ENCODE data around the gene GANAB.

GANAB gene

DNA sequence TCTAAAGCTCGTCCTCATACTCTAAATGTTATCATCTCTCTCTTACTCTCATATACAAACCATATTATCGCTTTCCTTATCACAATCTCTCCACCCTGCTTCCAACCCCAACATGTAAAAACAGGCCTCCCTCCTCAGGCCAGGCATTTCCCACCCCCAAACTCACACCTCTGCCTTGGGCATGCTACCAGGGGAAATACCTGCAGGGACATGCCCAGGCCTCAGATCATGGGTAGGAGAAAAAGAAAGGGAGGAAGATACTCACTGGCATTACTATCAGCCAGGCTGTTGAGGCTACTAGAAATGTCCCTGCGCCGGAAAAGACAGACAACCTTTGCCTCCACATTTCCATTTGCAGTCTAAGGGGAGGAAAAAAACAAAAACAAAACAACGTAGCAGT, 46.5 kb downstream of the GANAB start (continued):
- TF ChIP-seq, protein P1, sequence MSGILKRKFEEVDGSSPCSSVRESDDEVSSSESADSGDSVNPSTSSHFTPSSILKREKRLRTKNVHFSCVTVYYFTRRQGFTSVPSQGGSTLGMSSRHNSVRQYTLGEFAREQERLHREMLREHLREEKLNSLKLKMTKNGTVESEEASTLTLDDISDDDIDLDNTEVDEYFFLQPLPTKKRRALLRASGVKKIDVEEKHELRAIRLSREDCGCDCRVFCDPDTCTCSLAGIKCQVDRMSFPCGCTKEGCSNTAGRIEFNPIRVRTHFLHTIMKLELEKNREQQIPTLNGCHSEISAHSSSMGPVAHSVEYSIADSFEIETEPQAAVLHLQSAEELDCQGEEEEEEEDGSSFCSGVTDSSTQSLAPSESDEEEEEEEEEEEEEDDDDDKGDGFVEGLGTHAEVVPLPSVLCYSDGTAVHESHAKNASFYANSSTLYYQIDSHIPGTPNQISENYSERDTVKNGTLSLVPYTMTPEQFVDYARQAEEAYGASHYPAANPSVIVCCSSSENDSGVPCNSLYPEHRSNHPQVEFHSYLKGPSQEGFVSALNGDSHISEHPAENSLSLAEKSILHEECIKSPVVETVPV (CRISPR knock-in tag; IDR thresholded peaks at IDR 0.05): no peak

DNA sequence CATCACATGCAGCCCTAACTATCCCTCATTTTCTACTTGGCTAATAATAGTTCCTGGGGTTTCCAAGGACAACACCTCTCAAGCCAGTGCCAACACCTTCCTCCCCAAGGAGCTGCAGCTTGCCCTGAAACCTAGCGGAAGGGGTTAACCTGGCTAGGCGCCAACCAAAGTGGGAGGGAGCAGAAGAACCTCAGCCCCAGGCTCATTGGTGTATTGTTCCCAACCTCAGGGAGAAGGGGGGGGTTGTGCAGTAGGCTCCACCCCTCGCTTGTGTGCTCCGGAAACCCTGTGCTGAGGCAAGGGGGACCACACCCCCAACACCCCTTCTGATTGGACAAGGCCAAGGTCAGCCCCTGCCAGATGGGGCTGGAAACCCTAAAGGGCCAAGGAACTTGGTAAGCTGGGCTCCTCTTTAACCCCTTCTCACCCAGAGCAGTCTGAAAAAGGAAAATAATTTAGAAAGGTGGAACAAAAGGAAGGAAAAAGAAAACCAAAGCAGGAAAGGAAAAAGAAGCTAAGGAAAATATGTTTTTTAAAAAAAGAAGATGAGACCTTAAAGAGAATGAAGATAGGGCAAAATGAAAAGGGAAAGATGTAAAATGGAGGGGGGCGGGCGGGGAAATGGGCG, 47.2 kb downstream of the GANAB start:
- TF ChIP-seq, protein P1 (CRISPR knock-in tag; IDR thresholded peaks at IDR 0.05): no peak
- TF ChIP-seq TOX (CRISPR knock-in tag; IDR thresholded peaks at IDR 0.05; ENCODE audit: borderline replicate concordance): no peak
- no peak for TF ChIP-seq ARNTL (CRISPR knock-in tag; IDR thresholded peaks at IDR 0.05; ENCODE audit: borderline replicate concordance, low read depth)
- TF ChIP-seq RARB (CRISPR knock-in tag; IDR thresholded peaks at IDR 0.05): no peak
- no peak for TF ChIP-seq ZFP30 (CRISPR knock-in tag; IDR thresholded peaks at IDR 0.05)
- TF ChIP-seq BACH2 (CRISPR knock-in tag; IDR thresholded peaks at IDR 0.05; ENCODE audit: borderline replicate concordance): no peak
- peak; percentile 77 for ATAC-seq

DNA sequence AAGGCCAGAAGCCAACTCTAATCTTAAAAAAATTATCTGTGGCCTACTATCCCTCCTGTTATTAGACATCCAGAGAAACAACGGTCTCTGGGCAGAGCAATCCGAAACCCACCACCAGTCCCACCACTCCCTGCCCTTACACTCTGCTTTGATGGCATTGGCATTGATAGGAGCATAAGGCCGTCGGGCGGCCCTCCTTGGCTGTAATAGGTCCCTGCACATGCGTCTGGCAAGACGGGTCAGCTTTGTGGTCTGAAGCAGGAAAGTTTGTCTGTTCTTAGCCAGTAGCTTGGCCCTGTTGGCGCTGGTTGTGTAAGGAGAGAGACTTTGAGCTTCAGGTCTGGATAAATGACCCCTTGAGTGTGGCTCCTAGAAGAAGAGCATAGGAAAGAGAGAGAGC, 51.3 kb downstream of the GANAB start:
- no peak for TF ChIP-seq GLIS3 (CRISPR knock-in tag; IDR thresholded peaks at IDR 0.05)
- TF ChIP-seq, protein P2, sequence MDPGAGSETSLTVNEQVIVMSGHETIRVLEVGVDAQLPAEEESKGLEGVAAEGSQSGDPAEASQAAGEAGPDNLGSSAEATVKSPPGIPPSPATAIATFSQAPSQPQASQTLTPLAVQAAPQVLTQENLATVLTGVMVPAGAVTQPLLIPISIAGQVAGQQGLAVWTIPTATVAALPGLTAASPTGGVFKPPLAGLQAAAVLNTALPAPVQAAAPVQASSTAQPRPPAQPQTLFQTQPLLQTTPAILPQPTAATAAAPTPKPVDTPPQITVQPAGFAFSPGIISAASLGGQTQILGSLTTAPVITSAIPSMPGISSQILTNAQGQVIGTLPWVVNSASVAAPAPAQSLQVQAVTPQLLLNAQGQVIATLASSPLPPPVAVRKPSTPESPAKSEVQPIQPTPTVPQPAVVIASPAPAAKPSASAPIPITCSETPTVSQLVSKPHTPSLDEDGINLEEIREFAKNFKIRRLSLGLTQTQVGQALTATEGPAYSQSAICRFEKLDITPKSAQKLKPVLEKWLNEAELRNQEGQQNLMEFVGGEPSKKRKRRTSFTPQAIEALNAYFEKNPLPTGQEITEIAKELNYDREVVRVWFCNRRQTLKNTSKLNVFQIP (CRISPR knock-in tag; IDR thresholded peaks at IDR 0.05; ENCODE audit: borderline replicate concordance, low read depth): no peak
- ATAC-seq: no peak

DNA sequence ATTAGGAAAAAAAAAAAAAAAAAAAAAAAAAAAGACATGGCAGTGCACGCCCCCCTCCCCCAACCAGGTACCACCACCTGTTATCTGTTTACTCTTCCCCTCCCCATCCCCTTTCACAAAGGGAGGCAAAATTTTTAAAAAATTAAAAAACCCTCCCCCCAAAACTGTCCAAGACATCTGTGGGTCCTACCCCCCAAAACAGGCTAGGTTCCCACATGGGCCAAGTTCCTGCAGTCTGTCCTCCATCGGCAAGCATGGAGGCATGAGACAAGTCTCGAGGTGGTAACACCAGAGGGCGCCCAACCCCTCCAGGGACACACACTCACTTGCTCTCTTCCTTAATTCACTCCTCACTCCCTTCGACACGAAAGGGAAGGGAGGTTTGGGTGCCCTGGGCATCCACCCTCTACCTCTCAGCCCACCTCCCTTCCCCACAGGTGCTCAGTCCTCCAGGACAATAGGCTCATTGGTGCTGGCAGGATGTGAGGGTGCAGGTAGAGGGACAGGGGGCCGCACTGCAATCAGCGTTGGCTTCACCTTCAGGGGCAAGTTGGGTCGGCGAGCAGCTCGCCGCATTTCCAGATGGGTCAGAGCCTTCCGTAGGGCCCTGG, 52.9 kb downstream of the GANAB start:
- peak; percentile 36 for ATAC-seq

GRCh38 chr11:62592989-62593421, 53.4 kb downstream of the GANAB start:
- no peak for ATAC-seq
- TF ChIP-seq, protein P2 (CRISPR knock-in tag; IDR thresholded peaks at IDR 0.05; ENCODE audit: borderline replicate concordance, low read depth): no peak
- TF ChIP-seq BACH2 (CRISPR knock-in tag; IDR thresholded peaks at IDR 0.05; ENCODE audit: borderline replicate concordance): no peak
- TF ChIP-seq SNAI2 (CRISPR knock-in tag; IDR thresholded peaks at IDR 0.05): no peak
- no peak for TF ChIP-seq CSDC2 (CRISPR knock-in tag; IDR thresholded peaks at IDR 0.05)
- TF ChIP-seq, protein P3, sequence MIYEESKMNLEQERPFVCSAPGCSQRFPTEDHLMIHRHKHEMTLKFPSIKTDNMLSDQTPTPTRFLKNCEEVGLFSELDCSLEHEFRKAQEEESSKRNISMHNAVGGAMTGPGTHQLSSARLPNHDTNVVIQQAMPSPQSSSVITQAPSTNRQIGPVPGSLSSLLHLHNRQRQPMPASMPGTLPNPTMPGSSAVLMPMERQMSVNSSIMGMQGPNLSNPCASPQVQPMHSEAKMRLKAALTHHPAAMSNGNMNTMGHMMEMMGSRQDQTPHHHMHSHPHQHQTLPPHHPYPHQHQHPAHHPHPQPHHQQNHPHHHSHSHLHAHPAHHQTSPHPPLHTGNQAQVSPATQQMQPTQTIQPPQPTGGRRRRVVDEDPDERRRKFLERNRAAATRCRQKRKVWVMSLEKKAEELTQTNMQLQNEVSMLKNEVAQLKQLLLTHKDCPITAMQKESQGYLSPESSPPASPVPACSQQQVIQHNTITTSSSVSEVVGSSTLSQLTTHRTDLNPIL (CRISPR knock-in tag; IDR thresholded peaks at IDR 0.05; ENCODE audit: low read depth): no peak
- TF ChIP-seq OSR1 (CRISPR knock-in tag; IDR thresholded peaks at IDR 0.05): no peak
- no peak for TF ChIP-seq ESRRG (CRISPR knock-in tag; IDR thresholded peaks at IDR 0.05)
- no peak for TF ChIP-seq ZNF565 (CRISPR knock-in tag; conservative IDR thresholded peaks at IDR 0.05; ENCODE audit: low read depth)
- TF ChIP-seq, protein P1 (CRISPR knock-in tag; IDR thresholded peaks at IDR 0.05): no peak
- no peak for TF ChIP-seq TCF4 (CRISPR knock-in tag; IDR thresholded peaks at IDR 0.05; ENCODE audit: borderline replicate concordance)

More for the DNA sequence above, 52.9 kb downstream of the GANAB start:
- TF ChIP-seq, protein P3 (CRISPR knock-in tag; IDR thresholded peaks at IDR 0.05; ENCODE audit: low read depth): no peak
- no peak for TF ChIP-seq ZNF8 (CRISPR knock-in tag; IDR thresholded peaks at IDR 0.05)
- TF ChIP-seq, protein P2 (CRISPR knock-in tag; IDR thresholded peaks at IDR 0.05; ENCODE audit: borderline replicate concordance, low read depth): no peak
